Mucosa of descending colon (tissue), 3 donors: ENCODE results near the gene IL2RG. TPM values are rescaled to one million over a fixed set of nuclear protein-coding genes. Genes with fewer than 3 reads are reported as not detected.
A peak's percentile ranks its signal among the peaks of the same experiment; 100 is the strongest.

Experiments
- ATAC-seq: fragments of 200-7000 bp; cut with Tn5 transposase; one replicate; pipeline ENCODE4 v1.9.1; 2020; ENCODE audit warnings: mild to moderate bottlenecking, moderate library complexity
- DNase-seq, 3 donors: peaks; one replicate each; pipeline ENCODE4 v3.0.0-alpha.2; 2020
- H3K36me3 ChIP-seq: fragments of 200-600 bp; one replicate; pipeline ENCODE4 v1.8.0; 2021; ENCODE audit warnings: low read depth, mild to moderate bottlenecking
- H3K4me1 ChIP-seq: fragments of 200-600 bp; one replicate; pipeline ENCODE4 v1.8.0; 2021; ENCODE audit warnings: low read depth, mild to moderate bottlenecking
- H3K4me3 ChIP-seq: fragments of 200-600 bp; one replicate; pipeline ENCODE4 v1.8.0; 2021; ENCODE audit warnings: mild to moderate bottlenecking
- H3K9me3 ChIP-seq: fragments of 200-600 bp; one replicate; pipeline ENCODE4 v1.8.0; 2021; ENCODE audit warnings: mild to moderate bottlenecking
- intact Hi-C, 2 donors: fragments of 100-400 bp; cut with DNase I in 1 of 2; cut with micrococcal nuclease in 1 of 2; formaldehyde crosslinking; loops; one replicate each; pipeline versions ENCODE4 v1.11.0 to v1.11.1; 2022; cut with DNase I, micrococcal nuclease
- total RNA-seq, 3 donors: library from RNA; stranded (reverse); fragmentation: NEBNext Ultra II Directional in 2 of 3; extraction: Animal tissue kit (Norgen Biotek cat#: 25700) in 2 of 3; gene quantifications; one replicate each; pipeline versions ENCODE4 v1.2.1 to v1.2.4, GENCODE V29; 2021 to 2023
- TF ChIP-seq, protein P1 (sequence below): fragments of 200-600 bp; IDR thresholded peaks from one replicate; pipeline ENCODE4 v1.8.0; 2022; ENCODE audit warnings: antibody characterized with exemption, mild to moderate bottlenecking
- donor health status: DM: no; HTN: no; CAD: no; lungs with moderate emphysema.
- donor health status: DM: no; HTN: no; CAD: no.
- donor health status: DM: no; HTN: yes; CAD: no.

Gene IL2RG
- total RNA-seq, 3 donors from 2014 or later = 27.7 to 104 (median 56.8) TPM

DNA sequence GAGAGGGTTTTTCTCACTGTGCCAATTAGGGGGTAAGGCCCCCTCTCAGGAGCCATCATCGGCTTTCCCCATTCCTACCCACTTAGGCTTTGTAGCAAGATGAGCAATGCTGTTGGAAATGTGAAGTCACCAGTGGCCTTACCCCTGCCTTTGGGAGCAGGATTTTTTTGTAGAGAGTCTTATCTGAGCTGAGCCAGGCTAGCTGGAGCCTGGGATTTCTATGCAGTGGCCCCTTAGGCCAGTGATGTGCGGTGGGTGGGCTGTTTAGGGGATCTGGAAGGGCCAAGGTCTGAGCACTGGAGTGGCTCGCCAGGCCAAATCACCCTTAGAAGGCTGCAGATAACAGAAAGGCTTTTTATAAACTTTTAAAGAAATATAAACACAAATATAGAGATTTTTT lies 9.1 kb downstream of the IL2RG start:
- DNase-seq (no peak), ATAC-seq (no peak)
- H3K36me3 ChIP-seq = no peaks in the 10 kb centered on the region
- intact Hi-C loops = no loop called here
- no peaks in the 10 kb centered on the region for H3K4me1 ChIP-seq
- no peaks in the 10 kb centered on the region for H3K9me3 ChIP-seq
- H3K4me3 ChIP-seq = no peak overlapping the region
- TF ChIP-seq, protein P1, sequence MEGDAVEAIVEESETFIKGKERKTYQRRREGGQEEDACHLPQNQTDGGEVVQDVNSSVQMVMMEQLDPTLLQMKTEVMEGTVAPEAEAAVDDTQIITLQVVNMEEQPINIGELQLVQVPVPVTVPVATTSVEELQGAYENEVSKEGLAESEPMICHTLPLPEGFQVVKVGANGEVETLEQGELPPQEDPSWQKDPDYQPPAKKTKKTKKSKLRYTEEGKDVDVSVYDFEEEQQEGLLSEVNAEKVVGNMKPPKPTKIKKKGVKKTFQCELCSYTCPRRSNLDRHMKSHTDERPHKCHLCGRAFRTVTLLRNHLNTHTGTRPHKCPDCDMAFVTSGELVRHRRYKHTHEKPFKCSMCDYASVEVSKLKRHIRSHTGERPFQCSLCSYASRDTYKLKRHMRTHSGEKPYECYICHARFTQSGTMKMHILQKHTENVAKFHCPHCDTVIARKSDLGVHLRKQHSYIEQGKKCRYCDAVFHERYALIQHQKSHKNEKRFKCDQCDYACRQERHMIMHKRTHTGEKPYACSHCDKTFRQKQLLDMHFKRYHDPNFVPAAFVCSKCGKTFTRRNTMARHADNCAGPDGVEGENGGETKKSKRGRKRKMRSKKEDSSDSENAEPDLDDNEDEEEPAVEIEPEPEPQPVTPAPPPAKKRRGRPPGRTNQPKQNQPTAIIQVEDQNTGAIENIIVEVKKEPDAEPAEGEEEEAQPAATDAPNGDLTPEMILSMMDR = no peak

DNA sequence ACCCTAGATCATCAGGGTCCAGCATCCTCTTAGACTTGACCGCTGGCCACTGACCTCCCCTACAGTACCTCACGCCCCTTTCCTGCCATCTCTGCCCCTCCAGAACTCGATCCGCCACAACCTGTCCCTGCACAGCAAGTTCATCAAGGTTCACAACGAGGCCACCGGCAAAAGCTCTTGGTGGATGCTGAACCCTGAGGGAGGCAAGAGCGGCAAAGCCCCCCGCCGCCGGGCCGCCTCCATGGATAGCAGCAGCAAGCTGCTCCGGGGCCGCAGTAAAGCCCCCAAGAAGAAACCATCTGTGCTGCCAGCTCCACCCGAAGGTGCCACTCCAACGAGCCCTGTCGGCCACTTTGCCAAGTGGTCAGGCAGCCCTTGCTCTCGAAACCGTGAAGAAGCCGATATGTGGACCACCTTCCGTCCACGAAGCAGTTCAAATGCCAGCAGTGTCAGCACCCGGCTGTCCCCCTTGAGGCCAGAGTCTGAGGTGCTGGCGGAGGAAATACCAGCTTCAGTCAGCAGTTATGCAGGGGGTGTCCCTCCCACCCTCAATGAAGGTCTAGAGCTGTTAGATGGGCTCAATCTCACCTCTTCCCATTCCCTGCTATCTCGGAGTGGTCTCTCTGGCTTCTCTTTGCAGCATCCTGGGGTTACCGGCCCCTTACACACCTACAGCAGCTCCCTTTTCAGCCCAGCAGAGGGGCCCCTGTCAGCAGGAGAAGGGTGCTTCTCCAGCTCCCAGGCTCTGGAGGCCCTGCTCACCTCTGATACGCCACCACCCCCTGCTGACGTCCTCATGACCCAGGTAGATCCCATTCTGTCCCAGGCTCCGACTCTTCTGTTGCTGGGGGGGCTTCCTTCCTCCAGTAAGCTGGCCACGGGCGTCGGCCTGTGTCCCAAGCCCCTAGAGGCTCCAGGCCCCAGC lies 10.5 kb downstream of the IL2RG start:
- intact Hi-C loops = no loop called here
- no peaks in the 10 kb centered on the region for H3K36me3 ChIP-seq
- no peak for DNase-seq
- H3K9me3 ChIP-seq = no peaks in the 10 kb centered on the region
- TF ChIP-seq, protein P1 = no peak
- no peak for ATAC-seq
- no peaks in the 10 kb centered on the region for H3K4me1 ChIP-seq
- no peak overlapping the region for H3K4me3 ChIP-seq

DNA sequence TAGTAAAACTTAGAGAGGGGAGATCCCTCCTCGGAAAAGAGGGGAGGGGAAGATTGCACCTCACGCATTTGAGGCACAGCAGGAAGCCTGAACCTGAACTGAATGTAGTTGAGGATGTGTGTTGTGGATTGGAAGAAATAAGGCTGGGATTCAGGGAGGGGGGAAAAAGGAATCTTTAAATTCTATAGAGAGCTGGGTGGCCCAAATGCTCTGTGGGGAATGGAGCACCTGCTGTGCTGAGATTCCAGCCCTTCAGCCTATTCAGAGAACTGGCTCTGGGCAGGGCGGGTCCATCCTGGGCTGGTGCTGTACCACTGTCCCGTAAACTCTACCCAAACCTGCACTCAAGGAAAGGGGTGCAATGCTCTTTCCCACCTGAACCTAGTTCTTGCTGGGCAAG lies 11.6 kb downstream of the IL2RG start:
- intact Hi-C loops = no loop called here
- no peak overlapping the region for H3K4me3 ChIP-seq

DNA sequence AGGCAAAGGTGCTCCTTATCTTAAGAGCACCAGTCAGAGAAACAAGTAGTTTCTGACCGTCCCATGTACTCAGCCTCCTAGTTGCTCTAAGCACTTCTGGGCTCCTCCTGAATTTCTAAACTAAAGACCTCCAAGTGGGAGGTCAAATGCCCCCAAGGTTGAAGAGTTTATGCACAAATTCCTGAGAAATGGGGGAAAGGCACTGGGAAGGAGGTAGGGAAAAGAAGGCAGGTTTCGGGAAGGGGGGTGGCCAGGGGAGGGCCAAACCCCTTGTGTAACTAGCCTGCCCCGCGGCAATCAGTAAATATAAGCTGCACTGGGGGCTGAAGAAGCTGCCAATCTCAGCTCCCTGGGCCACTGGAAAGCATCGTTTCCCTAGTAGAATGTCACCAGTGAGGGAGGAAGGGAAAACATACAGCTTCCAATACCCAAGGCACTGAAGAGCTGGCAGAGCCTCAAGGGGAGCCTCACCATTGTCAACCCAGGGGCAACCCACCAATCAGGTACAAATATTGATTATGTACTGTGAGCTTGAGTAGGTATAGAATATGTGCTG lies 12.3 kb downstream of the IL2RG start:
- H3K36me3 ChIP-seq = no peaks in the 10 kb centered on the region
- DNase-seq (no peak), ATAC-seq (no peak)
- no peaks in the 10 kb centered on the region for H3K9me3 ChIP-seq
- H3K4me3 ChIP-seq = no peak overlapping the region
- no peaks in the 10 kb centered on the region for H3K4me1 ChIP-seq
- TF ChIP-seq, protein P1 = no peak
- intact Hi-C loops = no loop called here

More for the DNA sequence above, 11.6 kb downstream of the IL2RG start:
- no peak for DNase-seq
- Histone ChIP-seq H3K4me1 (no peaks in the 10 kb centered on the region), H3K36me3 (no peaks in the 10 kb centered on the region), H3K9me3 (no peaks in the 10 kb centered on the region)
- TF ChIP-seq, protein P1 = no peak
- ATAC-seq = no peak

DNA sequence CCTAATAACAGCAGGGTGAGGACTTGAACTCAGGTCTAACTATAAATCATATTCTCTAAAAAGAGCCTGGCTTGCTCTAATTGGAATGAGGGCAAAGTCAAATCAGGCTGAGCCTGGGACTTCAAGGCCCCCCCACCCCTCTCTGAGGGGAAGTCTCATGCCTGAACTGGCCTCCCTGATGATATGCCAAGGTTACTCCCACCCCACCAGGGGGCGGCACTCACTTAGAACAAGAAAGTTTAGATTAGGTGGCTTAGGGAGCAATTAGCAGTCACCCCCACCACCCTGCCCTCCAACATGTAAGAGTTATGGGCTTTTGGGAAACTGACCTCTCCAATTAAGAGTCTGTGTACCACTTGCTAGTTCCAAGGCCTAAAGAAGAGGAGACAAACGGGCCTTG lies 13.1 kb downstream of the IL2RG start:
- DNase-seq = peak; percentile 57 to 70 (median 65)
- no peak overlapping the region for H3K4me3 ChIP-seq
- no peaks in the 10 kb centered on the region for H3K4me1 ChIP-seq
- no peaks in the 10 kb centered on the region for H3K36me3 ChIP-seq
- H3K9me3 ChIP-seq = no peaks in the 10 kb centered on the region
- intact Hi-C loops = no loop called here
- TF ChIP-seq, protein P1 = no peak
- peak; percentile 22 for ATAC-seq
